IMR-90 (cell line): ENCODE measurements around the gene MACROD1. TPM values are rescaled to one million over a fixed set of nuclear protein-coding genes. Genes with fewer than 3 reads are reported as not detected.

Source experiments
- ATAC-seq: fragments of 200-7000 bp; cut with Tn5 transposase; 2 replicates; pipeline ENCODE4 v1.9.1; 2020; ENCODE audit warnings: low read depth, mild to moderate bottlenecking, moderate library complexity
- BruUV-seq: library from RNA; stranded (reverse); fragments of 400-500 nt; replicated peaks from 2 replicates; lab custom pipeline; 2021; lab: Mats Ljungman, UMichigan
- CTCF ChIA-PET: fragments of 300-600 bp; formaldehyde crosslinking; extraction: SDS; loops from one replicate; lab custom pipeline; 2021; ENCODE audit warnings: antibody characterized with exemption; lab: Yijun Ruan, JAX
- POLR2A ChIA-PET: fragments of 300-600 bp; sonication (Branson Sonifier 250); formaldehyde crosslinking; loops from one replicate; lab custom pipeline; 2022; ENCODE audit warnings: antibody characterized with exemption; ENCODE audit not compliant: unreplicated experiment; lab: Charles Lee
- DNase-seq: peaks from one replicate; pipeline ENCODE4 v3.0.0; 2013
- H2AFZ ChIP-seq: replicated peaks from 2 replicates; pipeline ENCODE3; 2013; ENCODE audit warnings: low read length, mild to moderate bottlenecking; ENCODE audit not compliant: poor library complexity
- H2AK5ac ChIP-seq: 2 replicates; pipeline ENCODE4 v1.6.1; 2013; ENCODE audit warnings: low read depth, low read length, inconsistent platforms
- H2AK9ac ChIP-seq: replicated peaks from 2 replicates; pipeline ENCODE3; 2013; ENCODE audit warnings: mild to moderate bottlenecking, low read depth, low read length, moderate library complexity; ENCODE audit not compliant: poor library complexity
- H2BK120ac ChIP-seq: 2 replicates; pipeline ENCODE4 v1.6.1; 2013; ENCODE audit warnings: low read depth, low read length, inconsistent platforms
- H2BK15ac ChIP-seq: 3 replicates; pipeline ENCODE4 v1.6.1; 2013; ENCODE audit warnings: low read depth, low read length, inconsistent platforms
- H2BK20ac ChIP-seq: 2 replicates; pipeline ENCODE4 v1.6.1; 2013; ENCODE audit warnings: low read depth, mild to moderate bottlenecking, inconsistent platforms, low read length, moderate library complexity
- H2BK5ac ChIP-seq: 2 replicates; pipeline ENCODE4 v1.6.1; 2013; ENCODE audit warnings: mild to moderate bottlenecking, low read depth, low read length, inconsistent platforms; ENCODE audit not compliant: poor library complexity, severe bottlenecking
- H3K14ac ChIP-seq: replicated peaks from 2 replicates; pipeline ENCODE4 v1.6.1; 2013; ENCODE audit warnings: low read depth, low read length, inconsistent platforms
- H3K18ac ChIP-seq: 2 replicates; pipeline ENCODE4 v1.6.1; 2013; ENCODE audit warnings: low read depth, low read length, control low read depth
- H3K23ac ChIP-seq: 2 replicates; pipeline ENCODE4 v1.6.1; 2013; ENCODE audit warnings: low read depth, low read length, inconsistent platforms
- H3K27ac ChIP-seq: 2 replicates; pipeline ENCODE4 v1.5.1; 2013; ENCODE audit warnings: mild to moderate bottlenecking, control low read depth, low read length; ENCODE audit not compliant: insufficient read depth
- H3K27me3 ChIP-seq: 2 replicates; pipeline ENCODE4 v1.6.1; 2013; ENCODE audit warnings: low read length; ENCODE audit not compliant: control insufficient read depth, insufficient read depth
- H3K36me3 ChIP-seq: 2 replicates; pipeline ENCODE4 v1.6.1; 2013; ENCODE audit warnings: low read length, mixed read lengths; ENCODE audit not compliant: control insufficient read depth, insufficient read depth
- H3K4ac ChIP-seq: 2 replicates; pipeline ENCODE4 v1.6.1; 2013; ENCODE audit warnings: low read depth, low read length, inconsistent platforms
- H3K4me1 ChIP-seq: 2 replicates; pipeline ENCODE4 v1.6.1; 2013; ENCODE audit warnings: low read length, mixed read lengths; ENCODE audit not compliant: control insufficient read depth, insufficient read depth
- H3K4me2 ChIP-seq: 2 replicates; pipeline ENCODE4 v1.6.1; 2013; ENCODE audit warnings: low read depth, mild to moderate bottlenecking, control low read depth, low read length, moderate library complexity
- H3K4me3 ChIP-seq: 2 replicates; pipeline ENCODE4 v1.5.1; 2013; ENCODE audit warnings: low read depth, mild to moderate bottlenecking, control low read depth, low read length, moderate library complexity; ENCODE audit not compliant: insufficient read depth
- H3K56ac ChIP-seq: 2 replicates; pipeline ENCODE4 v1.6.1; 2013; ENCODE audit warnings: low read length, inconsistent platforms; ENCODE audit not compliant: insufficient read depth; ENCODE audit errors: extremely low read depth
- H3K79me1 ChIP-seq, 2 experiments: 2 replicates each; pipeline ENCODE4 v1.6.1; 2013; ENCODE audit warnings: low read length in 2 of 2, inconsistent platforms in 1 of 2, low read depth in 1 of 2
- H3K9ac ChIP-seq: 2 replicates; pipeline ENCODE4 v1.6.1; 2013; ENCODE audit warnings: low read depth, low read length, control low read depth
- H3K9me1 ChIP-seq: 2 replicates; pipeline ENCODE4 v1.6.1; 2013; ENCODE audit warnings: low read length, inconsistent platforms; ENCODE audit not compliant: insufficient read depth
- H3K9me3 ChIP-seq: 2 replicates; pipeline ENCODE4 v1.6.1; 2013; ENCODE audit warnings: low read length; ENCODE audit not compliant: control insufficient read depth, insufficient read depth
- H4K20me1 ChIP-seq: 2 replicates; pipeline ENCODE4 v1.6.1; 2013; ENCODE audit warnings: low read length, inconsistent platforms; ENCODE audit not compliant: insufficient read depth
- H4K5ac ChIP-seq: 2 replicates; pipeline ENCODE4 v1.6.1; 2013; ENCODE audit warnings: mild to moderate bottlenecking, low read depth, low read length, control low read depth
- H4K8ac ChIP-seq, 2 experiments: 2 replicates each; pipeline ENCODE4 v1.6.1; 2013; ENCODE audit warnings: low read depth in 2 of 2, low read length in 2 of 2, control low read depth in 1 of 2, inconsistent platforms in 1 of 2
- H4K91ac ChIP-seq: 2 replicates; pipeline ENCODE4 v1.6.1; 2013; ENCODE audit warnings: low read depth, low read length, inconsistent platforms; ENCODE audit not compliant: insufficient read depth
- BHLHE40 ChIP-seq: fragments of 150-350 bp; IDR thresholded peaks from 2 replicates; pipeline ENCODE4 v1.6.1; 2016; ENCODE audit warnings: mild to moderate bottlenecking, low read depth, low read length
- CHD1 ChIP-seq: IDR thresholded peaks from 2 replicates; pipeline ENCODE4 v1.6.1; 2012; ENCODE audit warnings: low read depth, low read length, improper control_type of control experiment
- ELK1 ChIP-seq: fragments of 150-350 bp; IDR thresholded peaks from 2 replicates; pipeline ENCODE4 v1.6.1; 2016; ENCODE audit warnings: low read depth, mild to moderate bottlenecking, low read length, moderate library complexity, borderline replicate concordance
- FOS ChIP-seq: fragments of 150-350 bp; IDR thresholded peaks from 2 replicates; pipeline ENCODE4 v1.6.1; 2016; ENCODE audit warnings: low read depth, low read length
- MAZ ChIP-seq: IDR thresholded peaks from 2 replicates; pipeline ENCODE4 v1.6.1; 2012; ENCODE audit warnings: low read depth, mild to moderate bottlenecking, low read length, improper control_type of control experiment, moderate library complexity, borderline replicate concordance
- MXI1 ChIP-seq: IDR thresholded peaks from 2 replicates; pipeline ENCODE4 v1.6.1; 2012; ENCODE audit warnings: low read depth, mild to moderate bottlenecking, low read length, moderate library complexity, borderline replicate concordance
- NFE2L2 ChIP-seq: fragments of 150-350 bp; IDR thresholded peaks from 2 replicates; pipeline ENCODE4 v1.6.1; 2016; ENCODE audit warnings: low read depth, mild to moderate bottlenecking, low read length
- POLR2A ChIP-seq: IDR thresholded peaks from 2 replicates; pipeline ENCODE4 v1.6.1; 2012; ENCODE audit warnings: mild to moderate bottlenecking, low read depth, low read length
- RAD21 ChIP-seq: IDR thresholded peaks from 2 replicates; pipeline ENCODE4 v1.6.1; 2012; ENCODE audit warnings: low read length, improper control_type of control experiment
- SMC3 ChIP-seq: fragments of 150-350 bp; IDR thresholded peaks from 2 replicates; pipeline ENCODE4 v1.6.1; 2016; ENCODE audit warnings: low read depth, mild to moderate bottlenecking, antibody characterized with exemption, low read length, moderate library complexity
- WGBS, 2 experiments: methylation state at CpG; one replicate each; pipeline versions ENCODE4 v1.1.5 to v1.1.7; 2013; ENCODE audit warnings: missing lambda C conversion rate in 2 of 2; ENCODE audit not compliant: insufficient read length in 1 of 2; ENCODE audit errors: extremely low coverage in 2 of 2; 5-methylcytosine and 5-hydroxymethylcytosine counted together
- dilution Hi-C: fragments of 300-500 bp; cut with HindIII; formaldehyde crosslinking; loops from one replicate; pipeline ENCODE4 v1.14.3; 2018; ENCODE audit warnings: low sequenced_read_pairs; ENCODE audit not compliant: unreplicated experiment
- in situ Hi-C: fragments of 300-500 bp; cut with MboI; formaldehyde crosslinking; loops from 3 replicates; pipeline ENCODE4 v1.14.3; 2019; ENCODE audit warnings: low sequenced_read_pairs, inconsistent platforms, mixed read lengths
- intact Hi-C: fragments of 100-400 bp; cut with micrococcal nuclease; formaldehyde crosslinking; loops from 2 replicates; pipeline ENCODE4 v1.10.0; 2022
- polyA plus RNA-seq, 3 experiments: library from polyadenylated mRNA; depleted of rRNA; stranded (reverse); fragments of >200 nt; gene quantifications; 2 replicates each; pipeline ENCODE4 v1.2.3, GENCODE V29; 2012; ENCODE audit warnings: low replicate concordance in 1 of 3
- total RNA-seq: library from RNA; depleted of rRNA; stranded (reverse); fragments of >200 nt; gene quantifications from 2 replicates; pipeline ENCODE4 v1.2.3, GENCODE V29; 2012
- TF ChIP-seq, protein P1 (sequence below): conservative IDR thresholded peaks from 2 replicates; pipeline ENCODE4 v1.5.1; 2012; ENCODE audit warnings: mild to moderate bottlenecking, low read depth, low read length, improper control_type of control experiment
- TF ChIP-seq, protein P2 (sequence below): fragments of 150-350 bp; IDR thresholded peaks from 2 replicates; pipeline ENCODE4 v1.6.1; 2017; ENCODE audit warnings: mild to moderate bottlenecking, antibody characterized with exemption, low read length, low read depth

Gene MACROD1
- total and polyA plus RNA-seq, 2 of the 4 experiments (the other 2 are of a cell fraction), result 2.5 to 9.3 TPM

DNA sequence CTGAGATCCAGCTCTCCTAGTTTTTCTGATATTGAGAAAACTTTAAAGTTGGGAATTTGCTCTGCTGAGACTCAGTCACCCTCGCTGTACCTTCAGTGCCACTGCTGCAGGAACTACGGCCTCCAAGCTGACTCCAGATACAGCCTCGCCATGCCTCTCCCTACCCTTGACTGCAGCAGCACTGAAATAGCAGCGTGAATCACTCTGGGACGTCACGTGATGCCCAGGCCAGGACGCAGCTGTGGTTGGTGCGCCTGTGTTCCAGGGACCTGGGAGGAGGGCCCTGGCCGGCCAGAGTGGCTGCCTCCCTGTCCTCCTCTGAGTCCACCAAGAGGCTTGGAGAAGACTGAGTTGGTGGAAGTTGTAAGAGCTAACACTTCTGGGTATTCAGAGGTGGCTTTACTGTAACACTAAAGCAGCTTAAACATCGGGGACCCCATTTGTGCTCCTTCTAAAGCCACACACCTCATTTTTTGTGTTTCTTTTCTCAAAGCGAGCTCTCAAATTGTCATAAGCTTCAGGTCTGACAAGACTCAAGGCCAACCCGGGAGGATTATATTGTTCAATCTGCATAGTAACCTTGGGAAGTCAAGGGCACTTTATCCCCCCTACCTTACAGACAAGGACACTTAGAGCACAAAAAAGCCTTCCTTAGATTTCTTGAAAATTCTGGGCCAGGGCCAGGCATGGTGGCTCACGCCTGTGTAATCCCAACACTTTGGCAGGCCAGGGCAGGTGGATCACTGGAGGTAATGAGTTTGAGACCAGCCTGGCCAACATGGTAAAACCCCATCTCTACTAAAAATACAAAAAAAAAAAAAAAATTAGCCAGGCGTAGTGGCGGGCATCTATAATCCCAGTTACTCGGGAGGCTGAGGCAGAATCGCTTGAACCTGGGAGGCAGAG is 15.8 kb upstream of the MACROD1 start:
- Histone ChIP-seq H3K18ac (peak overlapping the region; percentile 14; the same call in 1 of the 2 replicates), H4K5ac (0 out of 2 replicates have a peak overlapping the region, but pooled peaks have one; percentile 32), H2AK9ac (peak overlapping the region; percentile 33), H3K9me3 (no peaks in the 10 kb centered on the region), H2BK15ac (peak overlapping the region; percentile 22; the same call in 1 of the 3 replicates), H3K4me1 (peaks cover 7% of the 10 kb centered on the region; the same call in 1 of the 2 replicates), H3K23ac (peak overlapping the region; percentile 40; the same call in 1 of the 2 replicates), H3K9me1 (peaks cover 15% of the 10 kb centered on the region; the same call in 1 of the 2 replicates), H3K4me2 (peak overlapping the region; percentile 55), H3K36me3 (no peaks in the 10 kb centered on the region), H3K14ac (peak overlapping the region; percentile 58), H4K8ac (peak overlapping the region; percentile 3 to 83; a peak in 3 of 4 replicates), H4K91ac (peak overlapping the region; percentile 40), H3K27ac (peak overlapping the region; percentile 44), H2BK5ac (peak overlapping the region; percentile 63), H2AK5ac (no peak overlapping the region; the same call in 1 of the 2 replicates), H3K56ac (no peak overlapping the region), H3K79me1 (peaks cover 11 to 52% of the 10 kb centered on the region in 2 experiments; a peak in 3 of 4 replicates), H2BK20ac (0 out of 2 replicates have a peak overlapping the region, but pooled peaks have one; percentile 3), H3K27me3 (no peaks in the 10 kb centered on the region), H3K4ac (peak overlapping the region; percentile 71), H3K4me3 (no peak overlapping the region), H3K9ac (peak overlapping the region; percentile 71), H2BK120ac (peak overlapping the region; percentile 9), H4K20me1 (peaks cover 6% of the 10 kb centered on the region; the same call in 1 of the 2 replicates), H2AFZ (peak overlapping the region; percentile 74)
- ATAC-seq, result peak; percentile 53
- dilution Hi-C loops, result no loop called here
- POLR2A ChIA-PET, result interaction anchor here (0.5 kb wide), 1 partner anchor 10 kb away, joined by 8 read pairs; no protein-coding TSS in a partner anchor
- CTCF ChIA-PET, result interaction anchor here (0.6 to 0.7 kb wide), 2 partner anchors 33 to 70 kb away, joined by 3 to 4 read pairs; partner anchors contain the start of gene PLCB3
- in situ Hi-C loops, result no loop called here
- DNase-seq, result peak; percentile 93
- no TSS peak for BruUV-seq
- intact Hi-C loops, result no loop called here
- WGBS, 2 experiments, result 0% methylated on average over 3 of the region's 17 CpGs; no CpG with 5 or more reads in 1 of the 2 experiments
- TF ChIP-seq MXI1 (peak; percentile 22; the same call in 1 of the 2 replicates), RAD21 (no peak), POLR2A (peak; percentile 61; the same call in 1 of the 2 replicates), ELK1 (no peak), MAZ (no peak; the same call in 1 of the 2 replicates), FOS (peak; percentile 47; the same call in 1 of the 2 replicates), CHD1 (no peak), SMC3 (no peak), BHLHE40 (peak; percentile 86), NFE2L2 (no peak)
- TF ChIP-seq, protein P1, sequence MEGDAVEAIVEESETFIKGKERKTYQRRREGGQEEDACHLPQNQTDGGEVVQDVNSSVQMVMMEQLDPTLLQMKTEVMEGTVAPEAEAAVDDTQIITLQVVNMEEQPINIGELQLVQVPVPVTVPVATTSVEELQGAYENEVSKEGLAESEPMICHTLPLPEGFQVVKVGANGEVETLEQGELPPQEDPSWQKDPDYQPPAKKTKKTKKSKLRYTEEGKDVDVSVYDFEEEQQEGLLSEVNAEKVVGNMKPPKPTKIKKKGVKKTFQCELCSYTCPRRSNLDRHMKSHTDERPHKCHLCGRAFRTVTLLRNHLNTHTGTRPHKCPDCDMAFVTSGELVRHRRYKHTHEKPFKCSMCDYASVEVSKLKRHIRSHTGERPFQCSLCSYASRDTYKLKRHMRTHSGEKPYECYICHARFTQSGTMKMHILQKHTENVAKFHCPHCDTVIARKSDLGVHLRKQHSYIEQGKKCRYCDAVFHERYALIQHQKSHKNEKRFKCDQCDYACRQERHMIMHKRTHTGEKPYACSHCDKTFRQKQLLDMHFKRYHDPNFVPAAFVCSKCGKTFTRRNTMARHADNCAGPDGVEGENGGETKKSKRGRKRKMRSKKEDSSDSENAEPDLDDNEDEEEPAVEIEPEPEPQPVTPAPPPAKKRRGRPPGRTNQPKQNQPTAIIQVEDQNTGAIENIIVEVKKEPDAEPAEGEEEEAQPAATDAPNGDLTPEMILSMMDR, result no peak
- TF ChIP-seq, protein P2, sequence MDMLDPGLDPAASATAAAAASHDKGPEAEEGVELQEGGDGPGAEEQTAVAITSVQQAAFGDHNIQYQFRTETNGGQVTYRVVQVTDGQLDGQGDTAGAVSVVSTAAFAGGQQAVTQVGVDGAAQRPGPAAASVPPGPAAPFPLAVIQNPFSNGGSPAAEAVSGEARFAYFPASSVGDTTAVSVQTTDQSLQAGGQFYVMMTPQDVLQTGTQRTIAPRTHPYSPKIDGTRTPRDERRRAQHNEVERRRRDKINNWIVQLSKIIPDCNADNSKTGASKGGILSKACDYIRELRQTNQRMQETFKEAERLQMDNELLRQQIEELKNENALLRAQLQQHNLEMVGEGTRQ, result peak; percentile 99
